Measurements from ENCODE around the gene RPA3. TPM values are rescaled to one million over a fixed set of nuclear protein-coding genes. Genes with fewer than 3 reads are reported as not detected.

RPA3 gene
- total RNA-seq, 4 donors from 2014 or later = 8.3 to 15.6 (median 10.3) TPM

DNA sequence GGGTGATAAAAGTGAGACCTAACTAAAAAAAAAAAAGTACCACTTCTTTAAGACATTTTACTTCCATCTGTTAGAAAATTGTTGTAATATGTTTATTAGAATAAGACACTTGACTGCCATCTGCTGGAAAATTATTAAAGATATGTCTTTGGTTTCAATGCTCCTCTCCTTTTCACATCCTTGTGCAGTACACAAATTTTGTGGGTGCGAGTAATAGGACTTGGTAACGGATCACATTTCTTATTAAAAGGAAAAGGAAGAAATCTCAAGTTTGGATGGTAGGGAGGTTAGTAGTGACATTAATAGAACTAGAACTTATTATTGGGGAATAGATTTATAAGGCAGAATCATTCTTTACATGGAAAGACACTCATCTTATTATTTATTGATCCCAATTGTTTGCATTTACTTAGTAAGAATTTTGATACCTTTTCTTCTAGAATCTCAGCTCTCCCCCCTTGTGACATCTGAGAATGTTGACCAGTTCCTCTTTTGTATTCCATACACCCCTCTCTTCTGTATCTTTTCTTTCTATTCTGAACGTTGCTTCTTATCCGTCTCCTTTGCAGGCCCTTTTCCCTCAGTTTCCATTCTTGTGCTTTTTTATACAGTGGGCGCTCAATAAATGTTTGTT lies 43.0 kb upstream of the RPA3 start:
- peak overlapping the region; percentile 7 for H3K4me3 ChIP-seq (ENCODE audit: low read depth, poor library complexity, severe bottlenecking)
- no peak for DNase-seq (ENCODE audit: low spot score in 2 of 2)
- WGBS, 2 donors = 19 to 21% methylated on average over 5 of the region's 5 CpGs
- intact Hi-C loops (cut with DNase I; ENCODE audit: low total_unique reads) = no loop called here
- TF ChIP-seq, protein P1, sequence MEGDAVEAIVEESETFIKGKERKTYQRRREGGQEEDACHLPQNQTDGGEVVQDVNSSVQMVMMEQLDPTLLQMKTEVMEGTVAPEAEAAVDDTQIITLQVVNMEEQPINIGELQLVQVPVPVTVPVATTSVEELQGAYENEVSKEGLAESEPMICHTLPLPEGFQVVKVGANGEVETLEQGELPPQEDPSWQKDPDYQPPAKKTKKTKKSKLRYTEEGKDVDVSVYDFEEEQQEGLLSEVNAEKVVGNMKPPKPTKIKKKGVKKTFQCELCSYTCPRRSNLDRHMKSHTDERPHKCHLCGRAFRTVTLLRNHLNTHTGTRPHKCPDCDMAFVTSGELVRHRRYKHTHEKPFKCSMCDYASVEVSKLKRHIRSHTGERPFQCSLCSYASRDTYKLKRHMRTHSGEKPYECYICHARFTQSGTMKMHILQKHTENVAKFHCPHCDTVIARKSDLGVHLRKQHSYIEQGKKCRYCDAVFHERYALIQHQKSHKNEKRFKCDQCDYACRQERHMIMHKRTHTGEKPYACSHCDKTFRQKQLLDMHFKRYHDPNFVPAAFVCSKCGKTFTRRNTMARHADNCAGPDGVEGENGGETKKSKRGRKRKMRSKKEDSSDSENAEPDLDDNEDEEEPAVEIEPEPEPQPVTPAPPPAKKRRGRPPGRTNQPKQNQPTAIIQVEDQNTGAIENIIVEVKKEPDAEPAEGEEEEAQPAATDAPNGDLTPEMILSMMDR (IDR thresholded peaks at IDR 0.05) = no peak
- TF ChIP-seq POLR2A (IDR thresholded peaks at IDR 0.05) = no peak

DNA sequence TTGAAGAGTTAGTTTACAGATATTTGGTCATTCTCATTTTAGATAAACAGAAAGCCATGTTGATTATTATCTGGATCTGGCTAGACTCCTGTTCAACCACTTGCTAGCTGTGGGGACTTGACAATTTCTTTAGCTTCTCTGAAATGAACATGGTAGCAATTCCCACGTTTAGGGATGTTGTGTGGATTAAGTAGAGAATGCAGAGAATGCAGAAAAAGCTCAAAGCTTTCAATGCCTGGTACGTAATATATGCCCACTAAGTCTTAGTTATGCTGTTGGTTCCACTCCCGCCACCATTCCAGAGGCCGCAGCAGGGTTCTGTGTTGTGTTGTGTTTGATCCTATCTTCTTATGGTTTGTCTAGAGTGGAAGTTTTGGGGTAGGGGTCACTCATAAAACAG lies 39.2 kb upstream of the RPA3 start:
- TF ChIP-seq POLR2A (IDR thresholded peaks at IDR 0.05) = no peak
- TF ChIP-seq, protein P1 (IDR thresholded peaks at IDR 0.05) = no peak
- no peak for DNase-seq (ENCODE audit: low spot score in 2 of 2)
- no peak overlapping the region for H3K4me3 ChIP-seq (ENCODE audit: low read depth, poor library complexity, severe bottlenecking)
- intact Hi-C loops (cut with DNase I; ENCODE audit: low total_unique reads) = loop anchor here (10.0 kb wide), 1 partner anchor 73 kb away; no protein-coding TSS in a partner anchor
- 70 to 87% methylated on average over 4 of the region's 4 CpGs for WGBS, 2 donors

DNA sequence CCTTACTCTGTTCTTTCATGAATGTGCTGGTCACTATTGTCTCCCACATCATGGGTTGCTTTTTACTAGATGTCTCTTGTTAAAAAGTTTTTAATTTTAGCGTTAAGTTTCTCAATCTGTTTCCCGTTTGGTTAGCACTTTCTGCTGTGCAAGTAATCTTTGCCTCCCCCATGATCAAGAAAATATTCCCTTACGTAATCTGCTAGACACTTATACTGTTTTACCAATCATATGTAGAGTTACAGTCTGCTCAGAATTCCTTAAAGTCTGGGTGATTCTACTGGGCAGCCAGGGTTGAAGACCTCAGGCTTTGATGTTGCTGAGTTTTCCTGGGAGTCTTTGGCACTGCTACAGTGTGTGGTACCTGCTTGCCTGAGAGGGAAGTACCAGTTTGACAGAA lies 38.2 kb upstream of the RPA3 start:
- no peak for DNase-seq (ENCODE audit: low spot score in 2 of 2)
- WGBS, 2 donors = 83 to 88% methylated on average over 3 of the region's 3 CpGs
- no peak for TF ChIP-seq POLR2A (IDR thresholded peaks at IDR 0.05)
- TF ChIP-seq, protein P1 (IDR thresholded peaks at IDR 0.05) = no peak
- intact Hi-C loops (cut with DNase I; ENCODE audit: low total_unique reads) = loop anchor here (10.0 kb wide), 1 partner anchor 72 kb away; no protein-coding TSS in a partner anchor
- H3K4me3 ChIP-seq (ENCODE audit: low read depth, poor library complexity, severe bottlenecking) = no peak overlapping the region

DNA sequence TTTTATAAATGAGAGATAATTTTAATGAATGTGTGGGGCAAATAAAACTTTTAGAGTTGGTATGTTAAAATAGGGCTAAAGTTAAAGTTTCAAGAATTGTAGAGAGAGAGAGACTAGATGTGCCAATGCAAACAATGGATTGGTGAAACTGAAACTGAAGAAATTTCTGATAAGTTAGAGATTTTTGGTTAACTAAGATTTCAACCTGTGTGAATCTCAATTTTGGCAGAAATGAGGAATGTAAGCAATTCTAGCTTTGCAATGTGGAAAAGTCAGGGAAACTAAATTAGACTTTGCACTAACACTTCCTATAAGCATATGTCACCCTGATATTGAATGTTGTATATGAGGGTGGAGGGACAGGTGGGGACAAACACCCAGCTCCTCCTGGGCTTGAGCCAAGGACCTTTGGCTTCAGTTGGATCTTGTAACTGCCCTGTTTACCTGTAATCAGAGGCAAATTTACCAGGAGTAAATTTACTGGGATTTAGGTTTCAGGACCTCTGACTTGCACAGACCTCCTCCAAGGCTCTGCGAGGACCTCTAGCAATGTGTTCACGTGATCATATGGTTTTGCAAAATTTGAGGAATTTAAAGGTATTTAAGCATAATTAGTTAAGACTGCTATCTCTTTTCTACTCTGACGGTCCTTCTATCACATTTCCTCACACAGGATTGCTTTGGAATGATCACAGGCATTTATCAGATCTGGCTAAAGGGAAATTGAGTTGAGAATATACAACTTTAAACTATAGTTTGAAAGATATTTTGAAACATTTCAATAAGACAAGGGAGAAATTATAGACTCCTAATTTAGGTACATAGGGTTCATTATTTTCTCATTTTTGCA lies 33.1 kb upstream of the RPA3 start:
- TF ChIP-seq, protein P1 (IDR thresholded peaks at IDR 0.05) = no peak
- TF ChIP-seq POLR2A (IDR thresholded peaks at IDR 0.05) = no peak
- no peak for DNase-seq (ENCODE audit: low spot score in 2 of 2)
- intact Hi-C loops (cut with DNase I; ENCODE audit: low total_unique reads) = loop anchor here (10.0 kb wide), 1 partner anchor 67 kb away; no protein-coding TSS in a partner anchor
- 91 to 93% methylated on average over 3 of the region's 3 CpGs for WGBS, 2 donors
- no peak overlapping the region for H3K4me3 ChIP-seq (ENCODE audit: low read depth, poor library complexity, severe bottlenecking)

DNA sequence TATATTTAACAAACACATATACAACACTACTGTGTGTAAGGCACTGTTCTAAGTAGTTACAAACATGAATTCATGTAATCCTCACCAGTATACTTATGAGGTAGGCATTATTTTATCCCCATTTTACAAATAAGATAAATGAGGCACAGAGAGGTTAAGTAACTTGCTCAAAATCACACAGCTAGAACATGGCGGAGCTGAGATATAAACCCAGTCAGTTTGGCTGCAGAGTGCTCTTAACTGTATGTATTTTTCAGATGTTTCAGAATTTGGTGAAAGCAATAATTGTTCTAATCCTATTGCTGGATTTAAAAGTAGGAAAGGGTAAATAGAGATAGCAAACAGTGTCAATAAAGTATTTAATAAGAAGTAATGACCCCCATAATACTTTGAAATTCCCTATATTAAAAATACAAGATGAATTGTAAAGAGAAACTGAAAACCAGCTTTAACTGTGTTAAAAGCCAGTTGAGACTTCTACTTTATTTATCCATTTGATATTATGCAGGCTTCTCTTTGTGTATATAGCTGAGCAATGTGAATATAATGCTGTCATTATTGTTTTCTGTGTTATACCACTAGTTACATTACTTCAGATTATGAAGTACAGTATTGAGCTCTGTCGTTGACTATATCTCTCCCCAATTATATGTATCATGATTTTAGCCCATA lies 32.3 kb upstream of the RPA3 start:
- DNase-seq (ENCODE audit: low spot score in 2 of 2) = no peak
- TF ChIP-seq, protein P1 (IDR thresholded peaks at IDR 0.05) = no peak
- no peak for TF ChIP-seq POLR2A (IDR thresholded peaks at IDR 0.05)
- no peak overlapping the region for H3K4me3 ChIP-seq (ENCODE audit: low read depth, poor library complexity, severe bottlenecking)
- intact Hi-C loops (cut with DNase I; ENCODE audit: low total_unique reads) = loop anchor here (10.0 kb wide), 1 partner anchor 66 kb away; no protein-coding TSS in a partner anchor
- WGBS, 2 donors = 91 to 93% methylated on average over 2 of the region's 2 CpGs

Measured in lower leg skin (tissue), 4 donors.